ENCODE data around the gene DAAM2.

Gene DAAM2

GRCh38 chr6:39884696-39885095 is 92.5 kb downstream of the DAAM2 start:
- DNase-seq (ENCODE audit: low read depth in 2 of 2, low spot score in 1 of 2): no peak

GRCh38 chr6:39885691-39886090 is 93.5 kb downstream of the DAAM2 start:
- DNase-seq (ENCODE audit: low read depth in 2 of 2, low spot score in 1 of 2): no peak

- DNase-seq (ENCODE audit: low read depth in 2 of 2, low spot score in 1 of 2): no peak
Measured at GRCh38 chr6:39886871-39887270, 94.7 kb downstream of the DAAM2 start.

- DNase-seq (ENCODE audit: low read depth in 2 of 2, low spot score in 1 of 2): no peak
Measured at GRCh38 chr6:39887692-39888450, 95.7 kb downstream of the DAAM2 start.

GRCh38 chr6:39889229-39889628 is 97.1 kb downstream of the DAAM2 start:
- DNase-seq (ENCODE audit: low read depth in 2 of 2, low spot score in 1 of 2): no peak

GRCh38 chr6:39891353-39891752 is 99.2 kb downstream of the DAAM2 start:
- no peak for DNase-seq (ENCODE audit: low read depth in 2 of 2, low spot score in 1 of 2)

GRCh38 chr6:39891976-39892375 is 99.8 kb downstream of the DAAM2 start:
- DNase-seq (ENCODE audit: low read depth in 2 of 2, low spot score in 1 of 2): no peak

- DNase-seq (ENCODE audit: low read depth in 2 of 2, low spot score in 1 of 2): no peak
Measured at GRCh38 chr6:39892490-39893129, 100.4 kb downstream of the DAAM2 start.

GRCh38 chr6:39893286-39893685 is 101.1 kb downstream of the DAAM2 start:
- no peak for DNase-seq (ENCODE audit: low read depth in 2 of 2, low spot score in 1 of 2)

GRCh38 chr6:39896701-39897100 is 104.5 kb downstream of the DAAM2 start:
- DNase-seq (ENCODE audit: low read depth in 2 of 2, low spot score in 1 of 2): no peak

GRCh38 chr6:39897698-39898097 is 105.5 kb downstream of the DAAM2 start:
- DNase-seq (ENCODE audit: low read depth in 2 of 2, low spot score in 1 of 2): no peak

GRCh38 chr6:39898625-39899024 is 106.4 kb downstream of the DAAM2 start:
- DNase-seq (ENCODE audit: low read depth in 2 of 2, low spot score in 1 of 2): no peak

GRCh38 chr6:39899554-39900295 is 107.5 kb downstream of the DAAM2 start:
- DNase-seq (ENCODE audit: low read depth in 2 of 2, low spot score in 1 of 2): no peak

- DNase-seq (ENCODE audit: low read depth in 2 of 2, low spot score in 1 of 2): no peak
Measured at GRCh38 chr6:39901116-39901655, 109.0 kb downstream of the DAAM2 start.

GRCh38 chr6:39901670-39902069 is 109.5 kb downstream of the DAAM2 start:
- DNase-seq (ENCODE audit: low read depth in 2 of 2, low spot score in 1 of 2): no peak

- no peak for DNase-seq (ENCODE audit: low read depth in 2 of 2, low spot score in 1 of 2)
Measured at GRCh38 chr6:39902136-39902535, 110.0 kb downstream of the DAAM2 start.

- no peak for DNase-seq (ENCODE audit: low read depth in 2 of 2, low spot score in 1 of 2)
Measured at GRCh38 chr6:39902786-39903465, 110.8 kb downstream of the DAAM2 start.

GRCh38 chr6:39903656-39904055 is 111.5 kb downstream of the DAAM2 start:
- no peak for DNase-seq (ENCODE audit: low read depth in 2 of 2, low spot score in 1 of 2)

- DNase-seq (ENCODE audit: low read depth in 2 of 2, low spot score in 1 of 2): no peak
Measured at GRCh38 chr6:39904946-39905639, 112.9 kb downstream of the DAAM2 start.

- DNase-seq (ENCODE audit: low read depth in 2 of 2, low spot score in 1 of 2): no peak
Measured at GRCh38 chr6:39905640-39905975, 113.4 kb downstream of the DAAM2 start.

GRCh38 chr6:39906318-39906761 is 114.2 kb downstream of the DAAM2 start:
- DNase-seq (ENCODE audit: low read depth in 2 of 2, low spot score in 1 of 2): no peak

Data from stimulated activated CD8-positive, alpha-beta memory T cell treated with anti-CD3 and anti-CD28 coated beads, Interleukin-4, amount 100 ng/mL, for 1 hour (primary cell).